ENCODE data around the gene IYD. TPM values are rescaled to one million over a fixed set of nuclear protein-coding genes. Genes with fewer than 3 reads are reported as not detected.

Gene IYD
- total and polyA plus RNA-seq, 2 experiments from 2014 or later: not detected

DNA sequence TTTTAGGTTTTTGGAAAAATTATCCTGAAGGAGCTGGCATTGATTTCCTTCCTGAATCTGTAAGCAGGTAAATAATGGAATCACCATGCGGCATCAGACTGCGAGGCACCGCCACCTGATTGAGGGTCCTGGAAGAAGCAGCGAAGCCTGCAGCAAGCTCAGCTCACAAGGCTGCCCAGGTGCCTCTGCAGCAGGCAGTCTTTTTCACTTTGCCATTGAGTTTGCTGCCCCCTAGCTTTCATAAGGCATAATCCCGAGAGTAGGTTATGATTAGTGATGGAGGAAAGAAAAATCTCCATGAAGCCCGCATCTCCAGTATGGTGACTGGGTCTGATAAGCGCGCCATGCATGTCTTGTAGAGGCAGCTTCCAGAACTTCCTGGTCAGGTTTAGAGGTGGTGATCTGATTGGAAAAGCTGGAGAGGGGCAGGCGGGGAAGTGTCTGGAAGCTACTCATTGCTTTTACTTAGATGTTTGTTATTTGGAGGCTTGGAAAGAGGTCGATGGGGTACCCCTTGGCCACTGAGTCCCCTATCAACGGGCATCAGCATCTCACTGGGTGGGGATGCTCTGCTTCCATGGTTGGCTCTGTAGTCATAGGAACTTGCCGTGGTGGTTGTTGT lies 26.7 kb downstream of the IYD start:
- no peaks in the 10 kb centered on the region for H3K79me2 ChIP-seq (ENCODE audit: insufficient read depth)
- H3K4me3 ChIP-seq: no peak overlapping the region
- TF ChIP-seq EZH2 (IDR thresholded peaks at IDR 0.05; ENCODE audit: insufficient read depth, poor library complexity, severe bottlenecking) (no peak), EZH2phosphoT487 (IDR thresholded peaks at IDR 0.05; ENCODE audit: insufficient read depth, low read depth) (no peak)
- 55 to 57% methylated on average over 12 of the region's 12 CpGs for WGBS, 2 experiments (ENCODE audit: low coverage in 1 of 2, low lambda C conversion rate in 2 of 2, missing lambda C conversion rate in 2 of 2)
- no peaks in the 10 kb centered on the region for H4K20me1 ChIP-seq (ENCODE audit: insufficient read depth)
- DNase-seq: peak; percentile 80
- no peaks in the 10 kb centered on the region for H3K27me3 ChIP-seq (replicated peaks; ENCODE audit: insufficient read depth)
- no peaks in the 10 kb centered on the region for H3K9me2 ChIP-seq (ENCODE audit: insufficient read depth)
- no peak overlapping the region for H3K27ac ChIP-seq
- no peaks in the 10 kb centered on the region for H3K36me3 ChIP-seq (ENCODE audit: low read depth)
- in situ Hi-C loops (cut with MboI): loop anchor here (5.0 kb wide), 1 partner anchor 313 kb away; no protein-coding TSS in a partner anchor
- no peaks in the 10 kb centered on the region for H3F3A ChIP-seq (ENCODE audit: insufficient read depth)
- no peaks in the 10 kb centered on the region for H3K9me3 ChIP-seq (ENCODE audit: low read depth)
- H3K9ac ChIP-seq: no peak overlapping the region
- no peak overlapping the region for H3K4me2 ChIP-seq (ENCODE audit: unreplicated experiment)
- H3K4me1 ChIP-seq (ENCODE audit: insufficient read depth): no peaks in the 10 kb centered on the region
- H2AFZ ChIP-seq: no peak overlapping the region

DNA sequence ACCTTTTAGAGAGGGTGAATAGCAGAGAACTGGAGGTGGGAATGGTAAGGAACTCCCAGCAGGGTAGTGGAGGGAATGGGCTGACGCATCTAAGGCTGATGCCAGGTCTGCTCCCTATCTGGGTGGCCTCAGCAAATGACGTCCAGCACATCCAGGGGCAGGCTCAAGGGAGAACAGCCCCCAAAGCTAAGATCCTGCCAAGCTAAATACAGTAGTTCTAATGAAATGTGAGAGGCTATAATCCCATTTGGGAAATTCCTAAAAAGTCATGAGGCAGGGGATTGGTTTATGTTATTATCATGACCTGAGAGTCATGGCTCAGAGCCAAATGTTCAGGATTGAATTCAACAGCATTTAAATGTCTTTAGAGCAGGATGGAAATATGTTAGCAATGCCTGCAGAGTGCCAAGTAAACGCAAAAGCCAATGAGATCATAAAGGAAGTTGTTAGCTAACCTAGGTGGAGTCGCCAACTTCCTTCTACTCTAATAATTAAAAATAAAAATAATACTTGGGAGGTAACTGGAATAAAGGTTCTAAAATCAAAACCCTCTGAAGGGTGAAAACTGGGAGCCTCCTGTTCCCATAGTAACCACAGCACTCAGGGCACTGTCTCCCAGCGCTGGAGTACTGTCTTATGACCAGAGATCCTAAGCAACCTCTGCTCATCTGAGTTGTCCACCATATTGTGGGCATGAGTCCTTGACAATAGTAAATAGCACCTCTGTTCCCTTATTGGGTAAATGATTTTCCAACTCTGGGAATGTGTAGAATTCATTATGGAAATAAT lies 34.8 kb downstream of the IYD start:
- Histone ChIP-seq H3K4me1 (ENCODE audit: insufficient read depth) (peaks cover 13% of the 10 kb centered on the region), H3K9me3 (ENCODE audit: low read depth) (no peaks in the 10 kb centered on the region), H3K36me3 (ENCODE audit: low read depth) (no peaks in the 10 kb centered on the region), H2AFZ (no peak overlapping the region), H3K4me3 (no peak overlapping the region), H3K79me2 (ENCODE audit: insufficient read depth) (no peaks in the 10 kb centered on the region), H4K20me1 (ENCODE audit: insufficient read depth) (no peaks in the 10 kb centered on the region), H3F3A (ENCODE audit: insufficient read depth) (no peaks in the 10 kb centered on the region), H3K4me2 (ENCODE audit: unreplicated experiment) (peak overlapping the region; percentile 37), H3K27ac (no peak overlapping the region; the same call in 1 of the 2 replicates), H3K27me3 (replicated peaks; ENCODE audit: insufficient read depth) (no peaks in the 10 kb centered on the region), H3K9me2 (ENCODE audit: insufficient read depth) (no peaks in the 10 kb centered on the region), H3K9ac (no peak overlapping the region)
- peak; percentile 76 for DNase-seq
- TF ChIP-seq EZH2phosphoT487 (IDR thresholded peaks at IDR 0.05; ENCODE audit: insufficient read depth, low read depth) (no peak), EZH2 (IDR thresholded peaks at IDR 0.05; ENCODE audit: insufficient read depth, poor library complexity, severe bottlenecking) (no peak)
- 28 to 31% methylated on average over 5 of the region's 5 CpGs for WGBS, 2 experiments (ENCODE audit: low coverage in 1 of 2, low lambda C conversion rate in 2 of 2, missing lambda C conversion rate in 2 of 2)
- in situ Hi-C loops (cut with MboI): loop anchor here (25.0 kb wide), 1 partner anchor 934 kb away; no protein-coding TSS in a partner anchor

DNA sequence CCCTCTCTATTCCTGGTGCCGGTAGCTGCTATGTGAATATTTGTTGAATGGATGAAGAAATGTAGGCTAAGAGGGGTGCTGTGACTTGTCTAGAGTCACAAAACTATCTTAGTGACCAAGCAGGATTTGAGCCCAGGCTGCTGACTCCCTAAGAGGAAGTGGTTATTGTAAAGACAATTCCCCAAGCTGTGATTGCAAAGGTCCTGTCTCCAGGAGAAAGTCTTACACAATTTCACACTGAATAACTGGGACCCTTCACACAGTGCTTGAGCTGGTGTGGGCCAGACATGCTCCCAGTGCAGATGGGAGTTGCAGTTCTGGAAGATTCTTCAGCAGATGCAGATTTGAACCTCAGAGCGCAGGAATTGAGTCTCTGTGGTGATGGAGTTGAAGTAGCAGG lies 38.1 kb downstream of the IYD start:
- Histone ChIP-seq H3K4me1 (ENCODE audit: insufficient read depth) (peaks cover 21% of the 10 kb centered on the region), H3K9me3 (ENCODE audit: low read depth) (no peaks in the 10 kb centered on the region), H3F3A (ENCODE audit: insufficient read depth) (0 out of 2 replicates have a peak, but pooled peaks cover under 1% of the 10 kb centered on the region), H3K27ac (no peak overlapping the region), H3K4me3 (no peak overlapping the region), H2AFZ (no peak overlapping the region), H3K9ac (no peak overlapping the region), H4K20me1 (ENCODE audit: insufficient read depth) (no peaks in the 10 kb centered on the region), H3K27me3 (replicated peaks; ENCODE audit: insufficient read depth) (peaks cover 8% of the 10 kb centered on the region), H3K4me2 (ENCODE audit: unreplicated experiment) (no peak overlapping the region), H3K79me2 (ENCODE audit: insufficient read depth) (no peaks in the 10 kb centered on the region), H3K36me3 (ENCODE audit: low read depth) (no peaks in the 10 kb centered on the region), H3K9me2 (ENCODE audit: insufficient read depth) (no peaks in the 10 kb centered on the region)
- TF ChIP-seq EZH2 (IDR thresholded peaks at IDR 0.05; ENCODE audit: insufficient read depth, poor library complexity, severe bottlenecking) (no peak), EZH2phosphoT487 (IDR thresholded peaks at IDR 0.05; ENCODE audit: insufficient read depth, low read depth) (no peak)
- in situ Hi-C loops (cut with MboI): loop anchor here (25.0 kb wide), 1 partner anchor 930 kb away; no protein-coding TSS in a partner anchor
- WGBS, 2 experiments (ENCODE audit: low coverage in 1 of 2, low lambda C conversion rate in 2 of 2, missing lambda C conversion rate in 2 of 2): 38 to 39% methylated on average over 2 of the region's 2 CpGs
- peak; percentile 11 for DNase-seq

DNA sequence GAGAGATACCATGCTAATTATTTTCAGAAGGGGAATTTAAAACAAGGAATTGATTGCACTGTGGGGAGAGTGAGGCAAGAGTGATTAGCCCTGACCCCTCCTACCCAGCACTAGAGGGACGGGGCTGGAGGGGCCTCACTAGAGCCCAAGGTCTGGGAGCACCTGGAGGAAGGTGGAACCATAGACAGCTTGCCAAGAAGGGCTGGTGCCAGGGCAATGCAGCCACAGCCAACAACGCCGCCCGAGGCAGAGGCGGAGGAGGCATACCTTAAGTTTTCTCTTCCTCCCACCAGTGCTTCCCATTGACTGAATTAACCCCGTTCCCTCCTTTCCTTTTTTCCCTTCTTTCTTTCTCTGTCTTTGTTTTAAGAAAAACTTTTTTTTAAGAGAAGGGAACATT lies 40.0 kb downstream of the IYD start:
- no peak overlapping the region for H3K27ac ChIP-seq
- H4K20me1 ChIP-seq (ENCODE audit: insufficient read depth): no peaks in the 10 kb centered on the region
- H3K27me3 ChIP-seq (replicated peaks; ENCODE audit: insufficient read depth): peaks cover 9% of the 10 kb centered on the region
- H3K4me2 ChIP-seq (ENCODE audit: unreplicated experiment): no peak overlapping the region
- in situ Hi-C loops (cut with MboI): loop anchor here (25.0 kb wide), 1 partner anchor 928 kb away; no protein-coding TSS in a partner anchor
- no peak overlapping the region for H2AFZ ChIP-seq
- WGBS, 2 experiments (ENCODE audit: low coverage in 1 of 2, low lambda C conversion rate in 2 of 2, missing lambda C conversion rate in 2 of 2): 89 to 94% methylated on average over 6 of the region's 6 CpGs
- TF ChIP-seq EZH2phosphoT487 (IDR thresholded peaks at IDR 0.05; ENCODE audit: insufficient read depth, low read depth) (no peak), EZH2 (IDR thresholded peaks at IDR 0.05; ENCODE audit: insufficient read depth, poor library complexity, severe bottlenecking) (no peak)
- H3K79me2 ChIP-seq (ENCODE audit: insufficient read depth): no peaks in the 10 kb centered on the region
- H3K9me2 ChIP-seq (ENCODE audit: insufficient read depth): no peaks in the 10 kb centered on the region
- no peaks in the 10 kb centered on the region for H3K36me3 ChIP-seq (ENCODE audit: low read depth)
- H3K9me3 ChIP-seq (ENCODE audit: low read depth): no peaks in the 10 kb centered on the region
- no peak for DNase-seq
- H3K4me3 ChIP-seq: no peak overlapping the region
- H3K4me1 ChIP-seq (ENCODE audit: insufficient read depth): peaks cover 12% of the 10 kb centered on the region
- H3F3A ChIP-seq (ENCODE audit: insufficient read depth): 0 out of 2 replicates have a peak, but pooled peaks cover 6% of the 10 kb centered on the region
- no peak overlapping the region for H3K9ac ChIP-seq
